Measurements from ENCODE around the gene FBXL13.
A peak's percentile ranks its signal among the peaks of the same experiment; 100 is the strongest.

FBXL13 gene

DNA sequence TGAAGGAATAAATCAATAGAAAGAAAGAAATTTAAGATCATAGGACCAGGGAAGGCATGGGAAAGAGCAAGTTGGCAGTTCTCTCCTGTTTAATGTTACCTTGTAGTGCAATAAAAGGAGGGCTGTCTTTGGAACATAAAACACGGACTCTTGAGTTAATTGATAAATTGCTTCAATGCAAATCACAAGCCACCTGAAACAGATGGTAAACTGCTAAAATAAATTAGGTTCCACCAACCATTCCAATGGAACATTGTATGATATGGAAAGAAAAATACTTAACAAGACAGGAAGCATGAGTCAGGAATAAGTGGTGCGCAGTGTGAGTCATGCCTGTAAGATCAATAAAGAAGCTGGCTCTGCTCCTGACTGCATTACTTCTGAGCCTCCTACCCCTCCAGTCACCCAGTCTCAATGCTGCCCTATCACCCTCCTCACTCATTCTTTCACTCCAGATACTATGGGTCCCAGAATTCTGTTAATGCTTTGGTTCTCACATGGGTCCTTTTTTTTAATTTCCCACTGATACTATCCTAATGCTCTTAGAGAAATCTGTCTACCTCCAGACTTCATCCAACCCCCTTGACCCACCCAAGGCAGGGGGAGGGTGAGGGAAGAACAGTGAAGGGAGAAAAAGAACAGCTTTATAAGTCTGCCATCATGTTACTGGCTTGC is 82.9 kb downstream of the FBXL13 start:
- Histone ChIP-seq H3K36me3 (ENCODE audit: control insufficient read depth in 1 of 2, insufficient read depth in 2 of 2, low read length in 2 of 2) (no peaks in the 10 kb centered on the region), H3K4ac (ENCODE audit: low read depth, low read length) (no peak overlapping the region), H3K14ac (ENCODE audit: low read length) (no peak overlapping the region), H2BK5ac (ENCODE audit: low read depth, low read length, poor library complexity) (no peak overlapping the region), H2BK12ac (ENCODE audit: low read length) (no peak overlapping the region), H2AK5ac (ENCODE audit: low read length) (no peak overlapping the region), H3K27me3 (ENCODE audit: insufficient read depth, low read length) (no peaks in the 10 kb centered on the region), H3K4me2 (ENCODE audit: low read length) (no peak overlapping the region), H3K79me2 (ENCODE audit: control insufficient read depth, insufficient read depth, low read length, poor library complexity) (no peaks in the 10 kb centered on the region), H3K18ac (ENCODE audit: low read length) (no peak overlapping the region), H4K12ac (ENCODE audit: low read depth, low read length) (no peak overlapping the region), H2BK120ac (ENCODE audit: insufficient read depth, low read length, poor library complexity) (no peak overlapping the region), H3K9ac (ENCODE audit: low read length) (no peak overlapping the region), H2AFZ (ENCODE audit: insufficient read depth, low read length, poor library complexity) (no peak overlapping the region), H3K4me1 (ENCODE audit: control insufficient read depth in 1 of 2, insufficient read depth in 2 of 2, low read length in 2 of 2) (peaks cover 8 to 10% of the 10 kb centered on the region in 2 experiments), H3K27ac (ENCODE audit: low read depth, low read length) (no peak overlapping the region), H3K23ac (ENCODE audit: low read length) (no peak overlapping the region), H4K91ac (ENCODE audit: low read depth, low read length) (no peak overlapping the region), H3K9me3 (ENCODE audit: insufficient read depth, low read depth, low read length) (no peaks in the 10 kb centered on the region), H3K79me1 (ENCODE audit: low read length) (no peaks in the 10 kb centered on the region), H3K4me3 (ENCODE audit: low read depth, low read length) (no peak overlapping the region), H4K8ac (ENCODE audit: low read depth, low read length) (no peak overlapping the region)
- no CpG with 5 or more reads among the region's 2 CpGs for WGBS (ENCODE audit: extremely low coverage, insufficient coverage, insufficient read length)
- DNase-seq: peak in 1 of 2 donors; percentile 69

DNA sequence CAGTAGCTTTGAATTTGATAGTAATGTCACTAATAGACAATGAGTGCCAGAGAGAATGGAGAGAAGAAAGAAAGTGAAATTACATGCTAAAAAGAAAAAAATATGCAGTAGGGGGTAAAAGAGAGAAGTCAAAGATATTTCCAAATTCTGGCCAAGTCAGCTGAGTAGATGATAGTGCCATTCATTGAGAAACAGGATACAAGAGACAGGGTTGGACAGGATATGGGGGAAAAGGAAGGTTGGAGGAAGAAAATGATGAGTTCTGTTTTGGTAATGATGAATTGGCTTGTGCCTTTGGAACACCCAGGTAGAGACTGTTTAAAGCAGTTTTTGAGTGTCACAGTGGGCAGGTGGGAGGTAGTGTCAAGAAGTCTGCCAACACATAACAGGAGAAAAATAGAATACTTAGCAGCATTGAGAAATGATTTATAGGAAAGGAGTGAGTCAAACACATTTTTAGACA is 83.5 kb downstream of the FBXL13 start:
- no peak overlapping the region for H4K12ac ChIP-seq (ENCODE audit: low read depth, low read length)
- no peak overlapping the region for H3K9ac ChIP-seq (ENCODE audit: low read length)
- no peak overlapping the region for H3K4ac ChIP-seq (ENCODE audit: low read depth, low read length)
- DNase-seq: no peak
- H2BK5ac ChIP-seq (ENCODE audit: low read depth, low read length, poor library complexity): no peak overlapping the region
- no peak overlapping the region for H4K8ac ChIP-seq (ENCODE audit: low read depth, low read length)
- peaks cover 1% of the 10 kb centered on the region for H3K9me3 ChIP-seq (ENCODE audit: insufficient read depth, low read depth, low read length)
- no peak overlapping the region for H3K23ac ChIP-seq (ENCODE audit: low read length)
- H3K14ac ChIP-seq (ENCODE audit: low read length): no peak overlapping the region
- no peak overlapping the region for H3K4me2 ChIP-seq (ENCODE audit: low read length)
- H3K4me1 ChIP-seq (ENCODE audit: control insufficient read depth in 1 of 2, insufficient read depth in 2 of 2, low read length in 2 of 2): peaks cover 8 to 10% of the 10 kb centered on the region in 2 experiments
- H4K91ac ChIP-seq (ENCODE audit: low read depth, low read length): no peak overlapping the region
- H2AFZ ChIP-seq (ENCODE audit: insufficient read depth, low read length, poor library complexity): no peak overlapping the region
- H3K79me2 ChIP-seq (ENCODE audit: control insufficient read depth, insufficient read depth, low read length, poor library complexity): no peaks in the 10 kb centered on the region
- no peaks in the 10 kb centered on the region for H3K79me1 ChIP-seq (ENCODE audit: low read length)
- no peaks in the 10 kb centered on the region for H3K36me3 ChIP-seq (ENCODE audit: control insufficient read depth in 1 of 2, insufficient read depth in 2 of 2, low read length in 2 of 2)
- no peak overlapping the region for H3K27ac ChIP-seq (ENCODE audit: low read depth, low read length)
- no peak overlapping the region for H3K18ac ChIP-seq (ENCODE audit: low read length)
- H3K4me3 ChIP-seq (ENCODE audit: low read depth, low read length): no peak overlapping the region
- no peaks in the 10 kb centered on the region for H3K27me3 ChIP-seq (ENCODE audit: insufficient read depth, low read length)
- no peak overlapping the region for H2AK5ac ChIP-seq (ENCODE audit: low read length)
- H2BK120ac ChIP-seq (ENCODE audit: insufficient read depth, low read length, poor library complexity): no peak overlapping the region
- no peak overlapping the region for H2BK12ac ChIP-seq (ENCODE audit: low read length)

DNA sequence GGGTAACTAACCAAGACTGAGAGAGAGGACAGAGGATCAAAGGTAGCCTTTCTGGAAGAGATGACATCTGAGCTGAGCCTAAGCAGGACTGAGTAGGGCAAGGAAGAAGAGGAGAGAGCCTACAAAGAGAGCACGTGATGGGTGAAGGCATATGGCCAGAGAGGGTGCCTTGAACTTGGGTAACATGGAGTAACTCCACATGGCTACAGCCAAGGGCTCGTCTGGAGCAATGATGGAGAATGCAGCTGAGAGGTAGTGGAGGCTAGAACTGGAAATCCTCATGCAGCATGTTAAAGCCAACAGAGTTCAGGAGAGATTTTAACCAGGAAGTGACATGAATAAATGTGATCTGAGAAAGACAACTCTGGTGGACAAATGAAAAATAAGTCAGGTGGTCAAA is 84.0 kb downstream of the FBXL13 start:
- Histone ChIP-seq H3K4me3 (ENCODE audit: low read depth, low read length) (no peak overlapping the region), H2BK12ac (ENCODE audit: low read length) (no peak overlapping the region), H4K91ac (ENCODE audit: low read depth, low read length) (no peak overlapping the region), H2BK5ac (ENCODE audit: low read depth, low read length, poor library complexity) (no peak overlapping the region), H2AFZ (ENCODE audit: insufficient read depth, low read length, poor library complexity) (no peak overlapping the region), H3K27me3 (ENCODE audit: insufficient read depth, low read length) (no peaks in the 10 kb centered on the region), H2AK5ac (ENCODE audit: low read length) (no peak overlapping the region), H3K14ac (ENCODE audit: low read length) (no peak overlapping the region), H3K4me1 (ENCODE audit: control insufficient read depth in 1 of 2, insufficient read depth in 2 of 2, low read length in 2 of 2) (peaks cover 8 to 10% of the 10 kb centered on the region in 2 experiments), H3K9me3 (ENCODE audit: insufficient read depth, low read depth, low read length) (peaks cover 1% of the 10 kb centered on the region), H3K79me1 (ENCODE audit: low read length) (no peaks in the 10 kb centered on the region), H3K4ac (ENCODE audit: low read depth, low read length) (no peak overlapping the region), H3K9ac (ENCODE audit: low read length) (no peak overlapping the region), H4K8ac (ENCODE audit: low read depth, low read length) (no peak overlapping the region), H3K36me3 (ENCODE audit: control insufficient read depth in 1 of 2, insufficient read depth in 2 of 2, low read length in 2 of 2) (no peaks in the 10 kb centered on the region), H3K27ac (ENCODE audit: low read depth, low read length) (no peak overlapping the region), H3K79me2 (ENCODE audit: control insufficient read depth, insufficient read depth, low read length, poor library complexity) (no peaks in the 10 kb centered on the region), H4K12ac (ENCODE audit: low read depth, low read length) (no peak overlapping the region), H3K18ac (ENCODE audit: low read length) (no peak overlapping the region), H2BK120ac (ENCODE audit: insufficient read depth, low read length, poor library complexity) (no peak overlapping the region), H3K4me2 (ENCODE audit: low read length) (no peak overlapping the region), H3K23ac (ENCODE audit: low read length) (no peak overlapping the region)
- no CpG with 5 or more reads among the region's 2 CpGs for WGBS (ENCODE audit: extremely low coverage, insufficient coverage, insufficient read length)
- no peak for DNase-seq

DNA sequence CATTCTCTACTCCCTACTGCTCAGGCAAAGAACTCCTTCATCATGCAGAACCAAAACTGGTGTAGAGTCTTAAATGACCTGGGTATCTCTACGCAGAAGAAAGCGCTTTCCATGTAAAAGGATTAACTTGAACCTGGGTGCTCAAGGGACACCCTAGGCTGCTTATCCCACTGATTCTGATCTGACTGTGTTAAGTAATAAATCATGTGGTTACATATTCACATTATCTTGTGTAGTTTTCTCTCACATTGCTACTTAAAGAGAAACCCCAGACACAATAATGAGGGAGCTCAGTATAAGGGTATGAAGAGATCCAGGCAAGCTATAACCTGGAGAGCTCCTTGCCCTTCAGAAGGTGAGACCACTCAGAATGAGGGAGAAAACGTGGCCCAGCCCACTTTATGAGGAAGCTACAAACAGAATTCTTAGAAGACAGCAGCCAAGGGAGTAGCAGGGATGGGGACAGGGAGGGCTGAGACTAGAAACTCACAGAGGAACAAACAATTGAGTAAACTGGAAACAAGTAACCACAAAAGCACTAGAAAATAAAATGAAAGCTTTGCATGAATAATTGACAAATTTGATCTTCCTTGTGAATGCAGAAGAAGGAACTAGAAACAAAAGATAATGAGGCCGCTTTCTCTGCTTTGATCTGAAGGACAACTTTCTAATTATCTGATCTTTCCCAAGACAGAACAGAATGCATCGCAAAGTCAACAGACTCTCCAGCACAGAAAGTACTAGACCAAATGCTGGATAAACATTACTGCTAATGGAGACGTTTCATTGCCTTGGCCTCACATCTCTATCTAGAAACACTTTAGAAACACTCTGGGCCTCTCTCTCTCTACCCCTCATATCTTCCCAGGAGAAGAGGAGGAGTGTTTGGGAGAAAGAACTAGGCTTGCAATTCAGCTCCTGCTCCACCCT is 85.7 kb downstream of the FBXL13 start:
- no CpG with 5 or more reads among the region's 6 CpGs for WGBS (ENCODE audit: extremely low coverage, insufficient coverage, insufficient read length)
- H3K23ac ChIP-seq (ENCODE audit: low read length): no peak overlapping the region
- no peak overlapping the region for H4K8ac ChIP-seq (ENCODE audit: low read depth, low read length)
- H3K4me1 ChIP-seq (ENCODE audit: control insufficient read depth in 1 of 2, insufficient read depth in 2 of 2, low read length in 2 of 2): peaks cover 12 to 13% of the 10 kb centered on the region in 2 experiments
- no peak overlapping the region for H3K14ac ChIP-seq (ENCODE audit: low read length)
- no peak overlapping the region for H3K4me3 ChIP-seq (ENCODE audit: low read depth, low read length)
- H3K36me3 ChIP-seq (ENCODE audit: control insufficient read depth in 1 of 2, insufficient read depth in 2 of 2, low read length in 2 of 2): no peaks in the 10 kb centered on the region
- no peak overlapping the region for H2BK120ac ChIP-seq (ENCODE audit: insufficient read depth, low read length, poor library complexity)
- H3K27ac ChIP-seq (ENCODE audit: low read depth, low read length): no peak overlapping the region
- H3K79me1 ChIP-seq (ENCODE audit: low read length): no peaks in the 10 kb centered on the region
- no peak overlapping the region for H4K12ac ChIP-seq (ENCODE audit: low read depth, low read length)
- H3K4ac ChIP-seq (ENCODE audit: low read depth, low read length): no peak overlapping the region
- no peak overlapping the region for H3K9ac ChIP-seq (ENCODE audit: low read length)
- H3K79me2 ChIP-seq (ENCODE audit: control insufficient read depth, insufficient read depth, low read length, poor library complexity): no peaks in the 10 kb centered on the region
- no peak overlapping the region for H2AFZ ChIP-seq (ENCODE audit: insufficient read depth, low read length, poor library complexity)
- no peak overlapping the region for H4K91ac ChIP-seq (ENCODE audit: low read depth, low read length)
- H3K4me2 ChIP-seq (ENCODE audit: low read length): no peak overlapping the region
- DNase-seq: no peak
- H3K18ac ChIP-seq (ENCODE audit: low read length): no peak overlapping the region
- no peak overlapping the region for H2BK5ac ChIP-seq (ENCODE audit: low read depth, low read length, poor library complexity)
- no peak overlapping the region for H2AK5ac ChIP-seq (ENCODE audit: low read length)
- H3K27me3 ChIP-seq (ENCODE audit: insufficient read depth, low read length): no peaks in the 10 kb centered on the region
- no peak overlapping the region for H2BK12ac ChIP-seq (ENCODE audit: low read length)
- peaks cover 1% of the 10 kb centered on the region for H3K9me3 ChIP-seq (ENCODE audit: insufficient read depth, low read depth, low read length)
